ENCODE data around the gene FGD5.

- TF ChIP-seq POLR2A (IDR thresholded peaks at IDR 0.05; ENCODE audit: low read depth, low read length) (no peak), POLR2AphosphoS5 (IDR thresholded peaks at IDR 0.05; ENCODE audit: low read depth, low read length) (no peak), TAF1 (IDR thresholded peaks at IDR 0.05; ENCODE audit: borderline replicate concordance, low read depth, low read length) (no peak)
These were observed 34.6 kb upstream of the FGD5 start for GRCh38 chr3:14784087-14784681.

Measured in GM12892 (cell line).